ENCODE measurements around the gene CAMKK1.
A peak's percentile ranks its signal among the peaks of the same experiment; 100 is the strongest.

The CAMKK1 gene

DNA sequence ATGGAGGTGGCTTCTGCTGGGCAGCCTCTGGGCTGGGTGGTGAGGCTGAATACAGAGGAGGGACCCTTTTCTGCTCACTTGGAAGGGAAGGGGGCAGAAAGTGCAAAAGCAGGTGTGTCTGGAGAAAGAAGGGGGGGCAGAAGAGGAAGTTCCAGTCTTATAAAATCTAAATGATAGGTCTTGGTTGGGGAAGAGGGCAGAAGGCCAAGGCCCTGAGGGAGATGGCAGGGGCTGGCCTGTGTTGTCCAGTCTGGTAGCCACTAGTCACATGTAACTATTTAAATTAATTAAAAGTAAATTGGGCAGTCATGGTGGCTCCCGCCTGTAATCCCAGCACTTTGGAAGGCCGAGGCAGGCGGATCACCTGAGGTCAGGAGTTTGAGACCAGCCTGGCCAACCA lies 2.5 kb upstream of the CAMKK1 start:
- no peak for DNase-seq

DNA sequence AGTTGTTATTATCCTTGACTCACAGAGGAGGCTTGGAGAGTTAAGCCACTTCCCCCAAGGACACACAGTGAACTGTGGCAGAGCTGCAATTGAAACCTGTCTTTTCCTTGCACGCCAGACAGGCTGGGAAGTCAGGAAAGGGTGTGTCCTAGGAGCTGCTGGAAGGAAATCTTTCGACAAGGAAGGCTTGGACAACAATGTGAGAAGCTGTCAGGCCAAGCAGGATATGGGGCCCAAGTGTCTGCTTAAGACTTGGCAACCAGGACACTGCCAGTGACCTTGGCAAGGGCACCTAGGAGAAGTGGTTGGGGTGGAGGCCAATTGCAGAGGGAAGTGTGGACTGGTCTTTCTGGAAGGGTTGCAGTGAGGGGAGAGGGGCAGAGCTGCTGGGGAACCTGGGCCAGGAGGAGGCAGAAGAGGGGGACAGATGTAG lies 2.1 kb upstream of the CAMKK1 start:
- DNase-seq = no peak

DNA sequence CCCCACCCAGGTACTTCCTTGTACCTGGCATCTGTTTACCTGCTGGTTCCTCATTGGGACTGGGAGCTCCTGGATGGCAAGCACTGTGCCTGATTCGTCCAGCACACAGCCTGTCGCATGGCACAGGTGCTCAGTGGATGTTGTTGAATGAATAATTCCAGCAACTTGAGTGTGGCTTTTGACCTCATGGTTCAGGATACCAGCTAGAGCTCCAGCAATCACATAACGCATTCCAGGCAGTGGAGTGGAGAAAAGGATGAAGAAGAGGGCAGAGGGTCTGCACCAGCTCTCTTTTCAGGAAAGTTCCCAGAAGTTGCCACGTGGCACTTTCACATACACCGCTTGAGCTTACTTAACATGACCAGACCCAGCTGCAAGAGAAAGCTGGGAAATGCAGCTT lies 1.3 kb upstream of the CAMKK1 start:
- DNase-seq = no peak

DNA sequence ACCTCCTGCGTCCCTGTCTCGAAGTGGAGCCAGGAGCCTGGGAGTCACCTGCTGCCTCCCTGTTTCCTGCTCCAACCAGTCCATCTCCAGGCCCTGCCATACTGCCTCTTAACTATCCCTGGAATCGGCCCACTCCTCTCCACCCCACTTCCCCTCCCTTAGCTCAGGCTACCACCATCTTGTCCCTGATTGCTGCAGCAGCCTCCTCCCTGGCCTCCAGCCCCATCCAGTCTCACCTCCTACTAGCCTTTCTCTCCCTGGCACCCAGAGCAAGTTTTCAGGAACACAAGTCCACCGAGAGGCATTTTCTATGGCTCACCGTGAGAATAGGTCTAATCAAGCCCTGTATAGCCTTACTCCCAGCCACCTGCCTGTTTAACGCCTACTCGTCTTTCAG lies 865 bp upstream of the CAMKK1 start:
- no peak for DNase-seq

DNA sequence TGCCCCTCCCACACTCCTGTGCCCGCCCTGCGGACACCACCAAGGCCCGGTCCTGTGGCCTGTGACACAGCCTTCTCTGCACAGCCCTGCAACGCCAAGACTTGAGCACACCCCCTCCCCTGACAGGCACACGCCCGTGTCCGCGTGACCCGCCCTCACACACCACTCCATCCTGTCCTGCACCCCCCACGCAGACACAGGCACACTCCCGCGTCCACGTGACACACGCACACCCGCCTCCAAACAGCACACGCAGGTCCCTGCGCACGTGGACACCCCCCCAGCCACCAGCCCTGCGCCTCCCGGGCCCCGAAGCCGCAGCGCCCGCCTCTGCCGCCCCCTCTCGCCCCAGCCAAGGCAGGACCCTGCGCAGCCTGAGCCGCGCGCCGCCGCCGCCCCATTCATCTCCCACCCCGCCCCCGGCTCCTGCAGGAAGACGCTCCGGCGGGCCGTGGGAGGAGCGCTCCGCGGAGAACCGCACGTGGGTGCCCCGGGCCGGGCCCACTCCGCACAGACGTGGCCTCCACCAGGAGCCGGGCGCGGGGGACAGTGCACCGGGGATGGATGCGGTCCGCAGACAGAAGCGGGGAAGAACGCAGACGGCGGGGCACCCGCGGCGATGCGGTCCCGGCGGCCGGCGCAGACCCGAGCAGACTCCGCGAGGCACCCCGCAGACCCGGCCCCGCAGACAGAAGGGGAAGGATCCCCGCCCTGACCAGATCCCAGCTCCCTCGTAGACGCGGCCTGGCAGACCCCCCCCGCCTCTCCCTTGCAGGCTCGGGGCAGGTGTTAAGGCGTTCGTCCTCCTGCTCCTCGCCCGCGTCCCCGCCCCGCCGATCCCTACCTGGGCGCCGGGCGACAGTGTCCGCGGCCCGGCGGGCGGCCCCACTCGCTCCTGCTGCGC lies 506 bp downstream of the CAMKK1 start:
- DNase-seq = peak; percentile 85

DNA sequence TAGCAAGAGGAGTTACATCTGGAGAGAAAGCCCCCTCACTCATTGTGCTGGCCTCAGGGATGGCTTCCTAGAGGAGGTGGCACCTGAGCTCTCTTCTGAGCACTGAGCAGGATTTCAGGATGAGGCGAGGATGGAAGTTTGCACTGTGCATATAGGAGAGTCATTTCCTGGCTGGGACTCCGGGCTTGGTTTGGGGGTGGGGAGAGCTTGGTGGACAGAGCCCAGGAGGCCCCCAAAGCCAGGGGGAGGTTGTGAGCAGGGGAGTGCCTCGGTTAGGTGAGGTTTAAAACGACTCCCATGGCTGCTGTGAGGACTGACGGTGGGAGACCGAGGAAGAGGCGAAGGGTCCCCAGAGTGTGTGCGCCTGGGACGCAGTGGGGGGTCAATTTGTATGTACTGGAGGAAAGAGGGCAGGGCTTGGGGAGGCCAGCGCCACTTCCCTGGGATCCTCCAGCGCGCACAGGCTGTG lies 1.2 kb downstream of the CAMKK1 start:
- no peak for DNase-seq

DNA sequence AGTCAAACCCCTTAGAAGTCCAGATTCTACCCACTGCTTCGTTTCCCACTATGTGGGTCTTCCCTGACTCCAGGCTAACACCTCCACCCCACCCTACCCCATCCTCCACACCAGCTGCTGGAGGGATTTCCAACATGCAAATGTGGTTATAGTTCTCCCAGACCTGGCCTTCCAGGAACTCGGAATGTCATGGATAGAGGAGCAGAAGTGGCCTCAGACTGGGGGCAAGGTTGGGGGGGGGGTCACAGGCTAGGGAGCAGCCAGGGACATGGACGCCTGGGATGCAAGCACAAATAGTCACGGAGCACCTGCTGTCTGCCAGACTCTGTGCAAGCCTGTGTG lies 2.0 kb downstream of the CAMKK1 start:
- no peak for DNase-seq

DNA sequence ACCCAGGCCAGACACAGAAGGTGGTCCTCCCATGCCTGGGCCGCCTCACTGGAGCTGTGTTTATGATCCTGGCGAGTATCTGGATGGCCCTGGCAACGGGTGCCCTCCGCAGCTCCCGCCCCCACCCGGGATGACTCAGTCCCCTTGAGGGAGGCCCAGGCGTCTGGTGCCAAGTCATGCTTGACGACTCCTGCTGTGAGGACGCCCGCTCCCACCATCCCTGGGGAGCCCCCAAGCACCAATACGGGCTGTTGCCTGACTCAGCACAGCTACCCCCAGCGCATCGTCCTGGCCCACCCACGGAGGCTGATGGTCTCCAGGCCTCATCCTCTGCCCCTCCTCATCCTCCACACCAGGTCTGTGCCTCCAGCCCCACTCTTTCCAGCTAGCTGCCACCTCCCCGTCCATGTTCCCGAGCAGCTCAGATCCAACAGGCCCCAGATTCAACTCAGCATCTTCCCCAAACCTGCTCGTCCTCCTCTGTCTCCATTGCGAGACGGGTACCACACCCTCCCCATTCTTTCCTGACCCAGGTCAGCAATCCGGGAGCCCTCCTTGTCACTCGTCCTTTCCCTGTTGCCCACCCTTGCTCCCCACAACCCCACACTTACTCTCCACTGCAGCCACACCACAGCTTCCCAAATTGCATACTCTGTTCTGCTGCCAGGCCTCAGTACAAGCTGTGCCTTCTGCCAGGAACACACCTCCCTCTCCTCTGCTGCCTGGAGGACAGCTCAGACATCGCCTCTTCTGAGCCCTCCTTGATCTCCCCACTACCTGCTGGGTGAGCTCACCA lies 2.6 kb downstream of the CAMKK1 start:
- no peak for DNase-seq

DNA sequence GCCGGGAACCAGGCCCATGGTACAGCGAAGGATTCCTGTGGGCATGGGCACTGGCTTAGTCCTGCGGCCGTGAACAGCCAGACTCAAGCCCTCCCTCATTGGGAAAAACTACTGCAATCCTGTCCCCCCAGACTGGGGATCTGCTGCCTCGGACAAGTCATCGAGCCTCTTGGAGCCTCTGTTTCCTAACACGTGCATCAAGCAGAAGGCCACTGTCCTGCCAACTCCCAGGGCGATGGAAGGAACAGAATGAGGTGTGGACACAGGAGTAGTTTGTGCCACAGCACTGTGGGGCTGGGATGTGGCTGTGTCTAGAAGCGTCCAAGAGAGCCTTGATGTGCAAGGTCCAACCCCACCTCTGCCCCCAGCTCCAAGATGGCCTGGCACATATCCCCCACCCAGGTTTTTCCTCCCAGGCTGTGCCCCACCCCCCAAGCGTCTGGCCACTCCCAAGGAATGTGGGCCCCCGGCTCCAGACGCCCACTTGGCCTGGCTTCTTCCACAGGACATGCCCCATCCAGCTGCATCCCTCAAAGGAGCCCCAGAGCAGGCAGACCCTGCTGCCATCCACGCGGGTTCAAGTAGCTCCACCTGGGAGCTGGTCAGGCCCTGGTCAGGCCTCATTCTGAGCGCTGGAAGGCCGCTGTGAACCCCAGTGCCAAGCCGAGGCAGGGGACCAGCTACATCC lies 3.4 kb downstream of the CAMKK1 start:
- no peak for DNase-seq

DNA sequence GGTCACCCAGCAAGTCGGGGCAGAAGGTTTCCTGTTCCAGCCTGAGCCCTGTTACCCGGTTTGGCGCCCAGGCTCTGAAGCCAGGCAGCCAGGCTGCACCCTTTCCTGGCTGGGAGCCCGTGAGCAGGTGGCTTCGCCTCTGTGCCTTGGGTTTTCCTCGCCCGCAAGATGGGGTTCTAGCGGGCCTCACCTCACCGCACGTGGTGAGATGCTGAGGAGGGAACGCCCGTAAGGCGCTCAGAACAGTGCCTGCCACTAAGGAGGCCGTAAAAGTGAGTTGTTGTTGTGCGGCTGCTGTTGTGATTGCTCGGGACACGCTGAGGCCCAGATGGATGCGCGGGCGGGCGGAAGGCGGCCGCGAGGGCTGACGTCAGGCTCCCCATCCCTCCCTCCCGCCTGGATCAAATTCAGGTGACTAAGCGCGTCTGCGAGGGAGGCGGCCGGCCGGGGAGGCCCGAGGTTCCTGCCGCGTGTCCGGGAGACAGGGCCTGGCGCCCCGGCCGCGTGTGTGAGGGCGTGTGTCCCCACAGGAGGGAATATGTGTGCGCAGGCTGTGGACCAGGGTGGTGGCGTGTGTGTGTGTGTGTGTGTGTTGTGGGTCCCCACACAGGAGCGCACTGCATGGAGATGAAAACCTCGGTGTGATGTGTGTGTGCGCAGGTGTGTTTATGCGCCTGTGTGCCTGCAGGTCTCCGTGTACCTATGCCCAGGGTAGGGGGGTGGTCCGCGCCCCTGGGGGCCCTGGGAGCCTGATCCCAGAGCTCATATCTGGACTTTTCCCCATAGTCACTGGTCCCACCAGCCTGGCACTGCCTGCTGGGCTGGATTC lies 4.3 kb downstream of the CAMKK1 start:
- no peak for DNase-seq

DNA sequence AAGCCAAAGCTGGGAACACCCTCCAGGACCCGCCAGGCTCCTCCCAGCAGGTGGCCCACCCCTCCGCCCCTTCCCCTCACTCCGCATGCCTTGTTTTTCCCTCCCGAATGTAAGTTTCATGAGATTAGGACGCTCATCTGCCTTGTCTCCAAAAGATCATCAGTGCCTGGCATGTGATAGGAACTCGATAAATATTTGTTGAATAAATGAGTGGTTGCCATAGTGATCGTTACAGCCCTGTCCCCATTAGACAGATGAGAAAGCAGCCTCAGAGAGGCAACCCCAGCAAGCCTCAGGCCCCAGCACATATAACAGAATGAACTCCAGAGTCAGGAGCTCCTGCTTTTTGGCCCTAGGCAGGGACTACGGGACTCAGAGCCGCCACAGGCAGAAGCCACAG lies 5.0 kb downstream of the CAMKK1 start:
- DNase-seq = no peak

DNA sequence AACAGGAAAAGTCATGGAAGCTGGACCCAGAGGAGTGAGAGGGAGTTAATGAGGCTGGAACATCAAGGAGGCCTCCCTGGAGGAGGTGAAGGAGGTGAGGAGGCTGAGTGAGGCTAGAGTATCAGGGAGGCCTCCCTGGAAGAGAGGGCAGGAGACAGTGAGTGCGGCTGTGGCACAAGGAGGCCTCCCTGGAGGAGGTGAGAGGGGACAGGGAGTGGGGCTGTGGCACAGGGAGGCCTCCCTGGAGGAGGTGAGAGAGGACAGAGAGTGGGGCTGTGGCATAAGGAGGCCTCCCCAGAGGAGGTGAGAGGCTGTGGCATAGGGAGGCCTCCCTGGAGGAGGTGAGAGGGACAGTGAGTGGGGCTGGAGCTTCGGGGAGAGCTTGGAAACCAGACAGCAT lies 5.5 kb downstream of the CAMKK1 start:
- no peak for DNase-seq

DNA sequence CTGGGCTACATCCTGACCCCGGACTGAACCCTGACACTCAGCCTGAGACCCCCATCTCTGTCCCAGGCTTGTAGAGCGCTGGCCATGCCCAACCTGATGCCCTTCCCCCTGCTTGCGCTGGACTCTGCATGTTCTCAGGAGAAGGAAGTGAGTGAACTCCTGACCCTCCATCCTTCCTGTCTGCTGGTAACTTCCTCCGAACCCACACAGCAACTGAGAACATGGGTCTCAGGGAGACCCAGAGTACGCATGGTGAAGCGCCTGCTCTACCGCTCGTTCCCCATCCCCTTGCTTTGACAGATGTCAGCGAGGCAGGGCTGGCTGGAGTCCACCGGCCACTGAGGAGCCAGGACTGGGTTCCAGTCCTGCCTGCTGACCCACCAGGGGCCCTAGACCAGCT lies 6.1 kb downstream of the CAMKK1 start:
- no peak for DNase-seq

DNA sequence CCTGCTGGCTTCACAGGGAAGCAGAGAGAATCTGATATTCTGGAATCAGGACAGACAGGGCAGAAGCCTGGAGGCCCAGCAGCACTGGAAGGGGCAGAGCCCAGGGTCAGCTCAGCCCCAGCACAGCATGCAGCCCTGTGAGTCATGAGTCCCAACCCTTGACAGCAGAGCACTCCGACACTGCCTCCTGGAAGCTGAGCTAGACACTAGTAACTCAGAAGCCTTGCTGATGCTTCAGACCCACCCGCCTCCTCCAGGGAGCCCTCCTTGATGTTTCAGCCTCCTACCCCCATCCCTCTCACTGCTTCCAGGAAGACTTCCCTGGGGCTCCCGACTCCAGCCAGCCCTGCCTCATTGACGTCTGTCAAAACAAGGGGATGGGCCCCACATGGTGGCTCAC lies 6.9 kb downstream of the CAMKK1 start:
- DNase-seq = no peak

DNA sequence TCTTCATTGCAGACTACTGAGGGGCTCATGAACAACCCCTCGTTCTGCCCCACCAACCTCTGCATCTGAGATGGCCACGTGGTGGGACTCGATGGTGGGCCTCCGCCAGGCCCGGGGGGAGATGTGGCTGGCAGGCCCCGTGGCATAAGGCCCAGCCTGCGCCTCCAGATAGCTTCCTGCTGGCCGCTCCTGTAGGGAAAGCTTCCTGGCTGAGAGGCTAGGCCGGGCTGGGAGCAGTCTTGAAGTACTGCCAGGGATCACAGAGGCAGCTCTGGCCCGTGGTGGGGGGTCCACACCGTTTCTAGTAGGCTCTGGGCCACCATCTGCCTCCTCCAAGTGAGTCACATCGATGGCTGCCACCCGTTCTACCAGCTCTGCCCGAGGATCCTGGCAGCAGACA lies 7.6 kb downstream of the CAMKK1 start:
- no peak for DNase-seq

DNA sequence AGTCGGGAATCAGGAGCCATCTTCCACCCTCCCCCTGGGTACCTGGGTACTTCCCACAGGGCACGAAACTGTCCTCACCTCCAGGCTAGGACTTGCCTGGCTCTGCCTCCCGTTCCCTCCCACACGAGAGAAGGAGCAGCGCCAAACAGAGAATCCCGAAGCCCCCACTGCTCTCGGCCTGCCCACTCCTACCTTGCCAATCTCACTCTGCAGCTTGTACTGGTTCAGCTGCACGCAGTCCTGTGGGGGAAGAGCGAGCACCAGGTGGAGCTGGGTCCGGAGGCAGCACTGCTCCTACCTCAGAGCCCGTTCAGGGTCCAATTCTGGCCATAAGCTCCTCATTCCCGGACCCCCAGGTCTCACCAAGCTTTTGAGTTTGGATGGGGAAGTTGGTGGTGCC lies 8.7 kb downstream of the CAMKK1 start:
- no peak for DNase-seq

DNA sequence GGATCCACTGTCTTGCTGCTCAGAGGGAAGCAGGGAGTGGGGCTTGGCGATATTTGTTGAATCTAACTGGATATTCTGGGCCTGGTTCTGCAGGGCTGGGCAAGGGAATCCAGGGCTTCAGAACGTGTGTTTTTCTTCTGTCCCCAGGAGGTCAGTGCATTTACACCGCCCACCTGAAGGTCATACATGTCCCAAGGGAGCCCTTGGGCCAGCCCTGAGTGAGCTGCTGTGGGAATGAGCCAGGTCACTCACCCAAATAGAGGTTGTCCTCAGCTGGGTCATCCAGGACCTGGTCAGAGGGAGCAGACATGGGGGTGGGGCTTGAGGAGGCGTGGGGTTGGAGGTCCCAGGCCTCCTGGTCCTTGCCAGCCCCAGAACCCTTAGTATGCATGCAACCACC lies 10.6 kb downstream of the CAMKK1 start:
- DNase-seq = no peak

DNA sequence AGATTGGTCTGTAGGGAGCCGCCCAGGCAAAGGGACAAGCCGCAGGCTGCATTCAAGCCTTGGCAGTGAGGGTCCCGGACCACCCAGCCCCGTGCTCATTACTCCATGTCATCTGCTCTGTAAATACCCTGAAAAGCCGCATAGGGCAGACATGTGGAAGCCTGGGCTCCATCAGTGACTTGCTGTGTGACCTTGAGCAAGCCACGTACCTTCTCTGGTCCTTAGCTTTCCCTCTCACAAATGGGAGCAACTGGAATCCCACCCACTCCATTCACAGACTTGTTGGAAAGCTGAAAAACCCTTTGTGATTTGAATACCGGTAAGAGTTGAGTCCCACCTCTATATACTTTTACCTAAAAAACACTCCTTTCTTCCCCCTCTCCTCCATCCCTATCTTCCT lies 11.9 kb downstream of the CAMKK1 start:
- no peak for DNase-seq

DNA sequence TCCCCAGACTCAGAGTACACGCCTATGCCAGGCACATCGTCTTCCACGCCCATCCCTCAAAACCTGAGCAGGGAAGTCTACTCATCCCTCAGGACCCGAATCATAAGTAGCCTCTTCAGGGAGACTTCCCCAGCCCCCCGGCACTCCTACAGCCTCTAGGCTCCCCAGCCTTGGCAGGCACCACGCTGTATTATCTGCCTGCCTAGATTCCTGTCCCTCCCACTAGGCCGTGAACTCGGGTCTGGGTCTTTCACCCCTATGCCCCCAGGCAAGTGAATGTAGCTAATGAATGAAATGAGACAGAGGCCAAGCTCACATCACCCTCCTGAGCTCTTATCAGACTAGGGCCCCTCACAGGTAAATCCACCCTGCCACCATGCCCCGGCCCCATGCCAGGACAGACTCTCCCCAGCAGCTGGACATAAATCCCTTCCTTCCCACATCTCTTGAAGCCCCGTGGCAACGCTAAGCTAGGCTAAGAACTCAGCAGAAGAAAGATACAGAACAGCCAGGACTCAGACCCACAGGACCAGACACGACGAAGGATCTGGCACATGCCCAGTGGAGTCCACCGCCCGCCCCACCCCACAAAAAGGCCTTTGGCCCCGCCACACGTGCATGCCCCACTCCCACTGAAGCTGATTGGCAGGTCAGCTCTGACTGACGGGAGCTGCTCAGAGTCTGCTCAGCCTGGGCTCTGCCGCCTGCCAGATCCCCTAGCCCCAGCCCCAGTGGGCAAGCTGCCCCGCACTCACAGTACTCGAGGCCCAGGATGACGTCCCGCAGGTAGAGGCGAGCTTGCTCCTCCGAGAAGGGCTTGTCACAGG lies 13.0 kb downstream of the CAMKK1 start:
- DNase-seq = no peak

DNA sequence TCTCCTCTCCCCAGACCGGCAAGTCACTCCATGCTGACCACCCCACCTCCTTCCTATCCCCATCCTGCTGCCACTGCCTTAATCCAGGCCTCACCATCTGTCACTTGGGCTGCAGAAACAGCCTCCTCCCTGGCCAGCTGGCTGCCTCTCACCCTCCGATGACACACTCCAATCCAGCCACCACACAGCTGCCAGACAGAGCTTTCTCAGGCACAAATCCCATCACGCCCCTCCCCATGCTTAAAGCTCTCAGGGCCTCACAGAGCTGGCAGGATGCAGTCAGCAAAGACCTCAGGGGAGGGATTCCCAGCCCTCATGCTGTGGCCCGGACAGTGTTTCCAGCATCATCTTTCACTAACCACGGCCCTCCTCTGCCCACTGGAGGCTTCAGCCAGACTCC lies 13.7 kb downstream of the CAMKK1 start:
- DNase-seq = no peak

DNA sequence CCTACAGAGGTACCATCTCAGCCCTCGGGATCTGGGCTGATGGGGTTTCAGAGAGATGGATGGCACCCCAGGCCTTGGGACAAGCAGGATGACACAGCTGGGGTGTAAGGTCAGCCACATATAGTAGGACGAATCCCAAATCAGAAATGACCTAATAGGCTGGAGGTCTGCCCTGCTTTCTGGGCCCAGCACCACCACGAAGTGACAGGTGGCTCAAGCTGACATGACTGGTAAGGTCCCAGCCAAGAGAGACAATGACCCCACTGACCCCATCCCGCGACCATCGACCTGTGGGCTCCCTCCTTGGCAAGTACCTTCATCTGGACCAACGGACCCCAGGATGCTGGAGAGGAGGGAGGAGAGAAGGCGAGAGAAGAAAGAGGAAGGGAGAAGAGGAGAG lies 15.6 kb downstream of the CAMKK1 start:
- DNase-seq = no peak

DNA sequence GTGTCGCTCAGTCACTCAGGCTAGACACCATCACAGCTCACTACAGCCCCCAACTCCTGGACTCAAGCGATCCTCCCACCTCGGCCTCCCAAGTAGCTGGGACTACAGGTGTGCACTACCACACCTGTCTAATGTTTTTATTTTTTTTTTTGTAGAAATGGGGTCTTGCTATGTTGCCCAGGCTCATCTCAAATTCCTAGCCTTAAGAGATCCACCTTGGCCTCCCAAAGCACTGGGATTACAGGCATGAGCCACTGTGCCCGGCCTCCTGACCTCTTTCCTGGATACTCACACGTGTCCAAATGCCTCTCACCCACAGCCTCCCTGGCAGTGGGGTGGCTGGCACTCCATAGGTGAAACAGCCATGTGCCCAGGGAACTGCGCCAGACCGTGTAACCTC lies 17.5 kb downstream of the CAMKK1 start:
- DNase-seq = no peak
